ENCODE measurements around the gene TMEM229B.

The TMEM229B gene

GRCh38 chr14:67527756-67528155 lies 39.2 kb upstream of the TMEM229B start:
- TF ChIP-seq, protein P1, sequence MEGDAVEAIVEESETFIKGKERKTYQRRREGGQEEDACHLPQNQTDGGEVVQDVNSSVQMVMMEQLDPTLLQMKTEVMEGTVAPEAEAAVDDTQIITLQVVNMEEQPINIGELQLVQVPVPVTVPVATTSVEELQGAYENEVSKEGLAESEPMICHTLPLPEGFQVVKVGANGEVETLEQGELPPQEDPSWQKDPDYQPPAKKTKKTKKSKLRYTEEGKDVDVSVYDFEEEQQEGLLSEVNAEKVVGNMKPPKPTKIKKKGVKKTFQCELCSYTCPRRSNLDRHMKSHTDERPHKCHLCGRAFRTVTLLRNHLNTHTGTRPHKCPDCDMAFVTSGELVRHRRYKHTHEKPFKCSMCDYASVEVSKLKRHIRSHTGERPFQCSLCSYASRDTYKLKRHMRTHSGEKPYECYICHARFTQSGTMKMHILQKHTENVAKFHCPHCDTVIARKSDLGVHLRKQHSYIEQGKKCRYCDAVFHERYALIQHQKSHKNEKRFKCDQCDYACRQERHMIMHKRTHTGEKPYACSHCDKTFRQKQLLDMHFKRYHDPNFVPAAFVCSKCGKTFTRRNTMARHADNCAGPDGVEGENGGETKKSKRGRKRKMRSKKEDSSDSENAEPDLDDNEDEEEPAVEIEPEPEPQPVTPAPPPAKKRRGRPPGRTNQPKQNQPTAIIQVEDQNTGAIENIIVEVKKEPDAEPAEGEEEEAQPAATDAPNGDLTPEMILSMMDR (IDR thresholded peaks at IDR 0.05): no peak
- Histone ChIP-seq H3K4me2 (ENCODE audit: low read length) (no peak overlapping the region), H3K27ac (peak overlapping the region; percentile 64), H3K4me3 (ENCODE audit: low read depth, low read length) (no peak overlapping the region), H3K9me3 (ENCODE audit: control insufficient read depth, low read length) (no peaks in the 10 kb centered on the region), H3K9ac (no peak overlapping the region), H3K27me3 (ENCODE audit: control insufficient read depth, insufficient read depth, low read length) (no peaks in the 10 kb centered on the region), H2AFZ (no peak overlapping the region), H3K4me1 (peaks cover 5% of the 10 kb centered on the region), H3K36me3 (ENCODE audit: control insufficient read depth, insufficient read depth, low read length) (no peaks in the 10 kb centered on the region), H3K79me2 (no peaks in the 10 kb centered on the region)

DNA sequence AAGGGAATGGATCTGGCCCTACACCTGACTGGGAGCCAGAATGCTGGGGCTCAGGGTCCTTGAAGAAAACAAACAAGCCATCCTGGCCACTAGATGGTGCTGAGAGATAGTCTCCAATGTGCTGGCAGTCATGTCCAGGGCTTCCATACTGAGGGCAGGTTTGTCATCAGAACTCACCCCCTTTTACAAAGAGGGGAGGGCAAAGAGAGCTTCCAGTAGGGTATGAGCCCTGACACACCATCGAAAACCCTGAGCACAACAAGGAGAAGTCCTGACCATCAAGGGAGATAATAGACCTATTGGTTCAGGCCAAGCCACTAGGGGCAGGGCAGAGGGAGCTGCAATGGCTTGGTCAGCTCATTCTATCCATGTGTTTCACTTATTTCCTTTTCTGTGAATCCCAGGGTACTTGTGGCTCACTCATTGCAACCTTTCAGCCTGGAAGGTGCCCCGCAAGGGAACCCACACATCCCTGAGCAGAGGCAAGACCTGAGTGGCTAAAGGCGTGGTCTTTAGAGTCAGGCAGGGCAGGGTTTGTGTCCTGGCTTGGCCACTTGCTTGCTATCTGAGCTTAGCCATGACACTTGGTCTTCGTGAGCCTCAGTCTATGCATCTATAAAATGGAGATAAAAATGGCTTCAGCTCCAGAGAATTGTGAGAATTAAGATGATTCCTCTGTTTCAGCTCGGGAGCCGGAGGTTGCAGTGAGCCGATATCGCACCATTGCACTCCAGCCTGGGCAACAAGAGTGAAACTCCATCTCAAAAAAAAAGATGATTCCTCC lies 38.3 kb upstream of the TMEM229B start:
- no peak overlapping the region for H3K4me3 ChIP-seq (ENCODE audit: low read depth, low read length)
- TF ChIP-seq, protein P1 (IDR thresholded peaks at IDR 0.05): peak; percentile 81
- peaks cover 5% of the 10 kb centered on the region for H3K4me1 ChIP-seq
- no peak overlapping the region for H3K4me2 ChIP-seq (ENCODE audit: low read length)
- H3K36me3 ChIP-seq (ENCODE audit: control insufficient read depth, insufficient read depth, low read length): no peaks in the 10 kb centered on the region
- H3K27me3 ChIP-seq (ENCODE audit: control insufficient read depth, insufficient read depth, low read length): no peaks in the 10 kb centered on the region
- H2AFZ ChIP-seq: peak overlapping the region; percentile 68
- H3K79me2 ChIP-seq: no peaks in the 10 kb centered on the region
- no peaks in the 10 kb centered on the region for H3K9me3 ChIP-seq (ENCODE audit: control insufficient read depth, low read length)
- no peak overlapping the region for H3K9ac ChIP-seq
- peak overlapping the region; percentile 40 for H3K27ac ChIP-seq

GRCh38 chr14:67526181-67526580 lies 37.7 kb upstream of the TMEM229B start:
- H2AFZ ChIP-seq: no peak overlapping the region
- H3K36me3 ChIP-seq (ENCODE audit: control insufficient read depth, insufficient read depth, low read length): no peaks in the 10 kb centered on the region
- H3K9ac ChIP-seq: no peak overlapping the region
- peaks cover 5% of the 10 kb centered on the region for H3K4me1 ChIP-seq
- H3K27me3 ChIP-seq (ENCODE audit: control insufficient read depth, insufficient read depth, low read length): no peaks in the 10 kb centered on the region
- no peaks in the 10 kb centered on the region for H3K9me3 ChIP-seq (ENCODE audit: control insufficient read depth, low read length)
- no peaks in the 10 kb centered on the region for H3K79me2 ChIP-seq
- no peak overlapping the region for H3K4me2 ChIP-seq (ENCODE audit: low read length)
- H3K4me3 ChIP-seq (ENCODE audit: low read depth, low read length): no peak overlapping the region
- TF ChIP-seq, protein P1 (IDR thresholded peaks at IDR 0.05): no peak
- no peak overlapping the region for H3K27ac ChIP-seq

GRCh38 chr14:67525389-67525788 lies 36.9 kb upstream of the TMEM229B start:
- Histone ChIP-seq H3K9ac (no peak overlapping the region), H3K9me3 (ENCODE audit: control insufficient read depth, low read length) (no peaks in the 10 kb centered on the region), H3K79me2 (no peaks in the 10 kb centered on the region), H3K4me1 (peaks cover 5% of the 10 kb centered on the region), H3K4me2 (ENCODE audit: low read length) (no peak overlapping the region), H3K27me3 (ENCODE audit: control insufficient read depth, insufficient read depth, low read length) (no peaks in the 10 kb centered on the region), H2AFZ (no peak overlapping the region), H3K4me3 (ENCODE audit: low read depth, low read length) (no peak overlapping the region), H3K36me3 (ENCODE audit: control insufficient read depth, insufficient read depth, low read length) (no peaks in the 10 kb centered on the region), H3K27ac (no peak overlapping the region)
- TF ChIP-seq, protein P1 (IDR thresholded peaks at IDR 0.05): no peak

DNA sequence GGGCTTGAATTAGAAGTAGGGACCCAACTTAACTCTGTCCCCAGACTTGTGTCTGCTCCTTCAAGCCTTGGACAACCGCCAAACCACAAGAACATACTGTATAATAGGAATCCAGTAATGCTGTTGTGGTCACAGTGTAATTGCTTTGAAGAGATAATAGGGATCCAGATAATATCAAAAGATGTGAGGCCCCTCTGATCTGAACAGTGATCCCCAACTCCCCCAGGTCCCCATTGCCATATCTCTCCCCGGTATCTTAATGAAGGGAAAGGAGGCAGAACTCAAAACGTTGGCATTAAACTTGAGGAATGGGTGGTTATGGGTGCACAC lies 36.1 kb upstream of the TMEM229B start:
- H3K9ac ChIP-seq: no peak overlapping the region
- H3K4me1 ChIP-seq: peaks cover 5% of the 10 kb centered on the region
- no peaks in the 10 kb centered on the region for H3K9me3 ChIP-seq (ENCODE audit: control insufficient read depth, low read length)
- H2AFZ ChIP-seq: no peak overlapping the region
- H3K4me2 ChIP-seq (ENCODE audit: low read length): no peak overlapping the region
- no peak overlapping the region for H3K4me3 ChIP-seq (ENCODE audit: low read depth, low read length)
- TF ChIP-seq, protein P1 (IDR thresholded peaks at IDR 0.05): no peak
- H3K27me3 ChIP-seq (ENCODE audit: control insufficient read depth, insufficient read depth, low read length): no peaks in the 10 kb centered on the region
- H3K79me2 ChIP-seq: no peaks in the 10 kb centered on the region
- H3K36me3 ChIP-seq (ENCODE audit: control insufficient read depth, insufficient read depth, low read length): no peaks in the 10 kb centered on the region
- no peak overlapping the region for H3K27ac ChIP-seq

Measured in parathyroid adenoma (tissue), 2 donors.